Activated naive CD4-positive, alpha-beta T cell treated with anti-CD3 and anti-CD28 coated beads, Interleukin-2, amount 50 U/mL, for 16 hours (primary cell): ENCODE measurements around the gene ETV2.
"Not testable (repeated sequence)": the region's sequence is repeated elsewhere in the genome, so short reads cannot be mapped to it uniquely, and the experiment has no call there.

Experiments used
- DNase-seq: peaks from one replicate; pipeline ENCODE4 v3.0.0-alpha.2; 2020

The ETV2 gene

GRCh38 chr19:35661995-35662340, 20.4 kb downstream of the ETV2 start:
- no peak for DNase-seq

- DNase-seq: no peak
Measured at GRCh38 chr19:35663981-35664380, 22.4 kb downstream of the ETV2 start.

GRCh38 chr19:35665157-35665556, 23.6 kb downstream of the ETV2 start:
- DNase-seq: no peak

- no peak for DNase-seq
Measured at GRCh38 chr19:35665604-35666003, 24.1 kb downstream of the ETV2 start.

GRCh38 chr19:35666251-35666913, 24.8 kb downstream of the ETV2 start, which contains the start of gene UPK1A:
UPK1A (plus strand) TSS chr19:35666517; CDS start chr19:35666813, 296 bp downstream.
- no peak for DNase-seq

GRCh38 chr19:35669566-35669965, 28.0 kb downstream of the ETV2 start:
- no peak for DNase-seq

GRCh38 chr19:35669974-35670373, 28.4 kb downstream of the ETV2 start:
- DNase-seq: no peak

- no peak for DNase-seq
Measured at GRCh38 chr19:35670686-35671085, 29.1 kb downstream of the ETV2 start.

- DNase-seq: no peak
Measured at GRCh38 chr19:35671818-35672217, 30.3 kb downstream of the ETV2 start.

GRCh38 chr19:35673121-35673804, 31.7 kb downstream of the ETV2 start:
- peak; percentile 30 for DNase-seq

GRCh38 chr19:35675589-35676140, 34.1 kb downstream of the ETV2 start:
- no peak for DNase-seq

GRCh38 chr19:35689836-35690235, 48.3 kb downstream of the ETV2 start:
- DNase-seq: no peak

- DNase-seq: not testable (repeated sequence)
Measured at GRCh38 chr19:35691106-35691505, 49.6 kb downstream of the ETV2 start.

GRCh38 chr19:35692010-35692409, 50.5 kb downstream of the ETV2 start:
- DNase-seq: no peak

- DNase-seq: no peak
Measured at GRCh38 chr19:35693422-35693821, 51.9 kb downstream of the ETV2 start.

- peak; percentile 89 for DNase-seq
Measured at GRCh38 chr19:35693835-35694599, 52.5 kb downstream of the ETV2 start.
